Stimulated activated CD4-positive, alpha-beta T cell treated with anti-CD3 and anti-CD28 coated beads, Interleukin-12 subunit alpha, Interleukin-12 subunit beta, amount 100 ng/mL, for 24 hours (primary cell): ENCODE results near the gene XKR3.
"Not testable (repeated sequence)": the region's sequence is repeated elsewhere in the genome, so short reads cannot be mapped to it uniquely, and the experiment has no call there.

Source experiments
- DNase-seq, 2 experiments: peaks; one replicate each; pipeline ENCODE4 v3.0.0-alpha.2; 2020; ENCODE audit warnings: low read depth in 2 of 2

The XKR3 gene

GRCh38 chr22:16747266-16748159 lies 77.7 kb downstream of the XKR3 start:
- not testable (repeated sequence) for DNase-seq

- DNase-seq = not testable (repeated sequence)
Measured at GRCh38 chr22:16734271-16734670, 90.9 kb downstream of the XKR3 start.
